MCF 10A (cell line): ENCODE results near the gene KRT1. TPM values are rescaled to one million over a fixed set of nuclear protein-coding genes. Genes with fewer than 3 reads are reported as not detected.

Source experiments
- BruUV-seq: library from RNA; stranded (reverse); fragments of 400-500 nt; replicated peaks from 2 replicates; lab custom pipeline; 2021; lab: Mats Ljungman, UMichigan
- CTCF ChIA-PET: fragments of 300-600 bp; sonication (Branson Sonifier 250); formaldehyde crosslinking; extraction: SDS; loops from one replicate; lab custom pipeline; 2021; ENCODE audit warnings: antibody characterized with exemption, inconsistent platforms; lab: Yijun Ruan, JAX
- POLR2A ChIA-PET: fragments of 300-600, 350-650 bp; sonication (Branson Sonifier 250); formaldehyde crosslinking; extraction: SDS; loops from one replicate; lab custom pipeline; 2020; ENCODE audit warnings: antibody characterized with exemption, inconsistent platforms; lab: Yijun Ruan, JAX
- DNase-seq: peaks from one replicate; pipeline ENCODE4 v3.0.0-alpha.2; 2018; ENCODE audit not compliant: unreplicated experiment
- H3K27ac Mint-ChIP-seq: one replicate; pipeline ENCODE4 v1.8.0; 2022; ENCODE audit warnings: mild to moderate bottlenecking, low read depth, mixed read lengths; ENCODE audit not compliant: unreplicated experiment
- H3K27me3 Mint-ChIP-seq: one replicate; pipeline ENCODE4 v1.8.0; 2022; ENCODE audit warnings: mixed read lengths; ENCODE audit not compliant: insufficient read depth, unreplicated experiment
- H3K36me3 Mint-ChIP-seq: one replicate; pipeline ENCODE4 v1.8.0; 2022; ENCODE audit warnings: mild to moderate bottlenecking, moderate library complexity, mixed read lengths; ENCODE audit not compliant: insufficient read depth, unreplicated experiment
- H3K4me1 Mint-ChIP-seq: one replicate; pipeline ENCODE4 v1.8.0; 2022; ENCODE audit warnings: mixed read lengths; ENCODE audit not compliant: insufficient read depth, unreplicated experiment
- H3K4me3 Mint-ChIP-seq: one replicate; pipeline ENCODE4 v1.8.0; 2022; ENCODE audit warnings: mild to moderate bottlenecking, moderate library complexity, mixed read lengths; ENCODE audit not compliant: unreplicated experiment
- H3K9me3 Mint-ChIP-seq: one replicate; pipeline ENCODE4 v1.8.0; 2022; ENCODE audit warnings: mixed read lengths; ENCODE audit not compliant: unreplicated experiment
- intact Hi-C: fragments of 100-400 bp; cut with micrococcal nuclease; formaldehyde crosslinking; loops from 2 replicates; pipeline ENCODE4 v1.14.1; 2022
- total RNA-seq: library from RNA; stranded (reverse); gene quantifications from 2 replicates; pipeline ENCODE4 v1.2.3, GENCODE V29; 2022
- TF ChIP-seq, protein P1 (sequence below): fragments of 200-600 bp; IDR thresholded peaks from one replicate; pipeline ENCODE4 v1.8.0; 2022; ENCODE audit warnings: antibody characterized with exemption, mild to moderate bottlenecking; ENCODE audit not compliant: unreplicated experiment

Gene KRT1
- total RNA-seq, 1 experiment from 2014 or later: not detected

DNA sequence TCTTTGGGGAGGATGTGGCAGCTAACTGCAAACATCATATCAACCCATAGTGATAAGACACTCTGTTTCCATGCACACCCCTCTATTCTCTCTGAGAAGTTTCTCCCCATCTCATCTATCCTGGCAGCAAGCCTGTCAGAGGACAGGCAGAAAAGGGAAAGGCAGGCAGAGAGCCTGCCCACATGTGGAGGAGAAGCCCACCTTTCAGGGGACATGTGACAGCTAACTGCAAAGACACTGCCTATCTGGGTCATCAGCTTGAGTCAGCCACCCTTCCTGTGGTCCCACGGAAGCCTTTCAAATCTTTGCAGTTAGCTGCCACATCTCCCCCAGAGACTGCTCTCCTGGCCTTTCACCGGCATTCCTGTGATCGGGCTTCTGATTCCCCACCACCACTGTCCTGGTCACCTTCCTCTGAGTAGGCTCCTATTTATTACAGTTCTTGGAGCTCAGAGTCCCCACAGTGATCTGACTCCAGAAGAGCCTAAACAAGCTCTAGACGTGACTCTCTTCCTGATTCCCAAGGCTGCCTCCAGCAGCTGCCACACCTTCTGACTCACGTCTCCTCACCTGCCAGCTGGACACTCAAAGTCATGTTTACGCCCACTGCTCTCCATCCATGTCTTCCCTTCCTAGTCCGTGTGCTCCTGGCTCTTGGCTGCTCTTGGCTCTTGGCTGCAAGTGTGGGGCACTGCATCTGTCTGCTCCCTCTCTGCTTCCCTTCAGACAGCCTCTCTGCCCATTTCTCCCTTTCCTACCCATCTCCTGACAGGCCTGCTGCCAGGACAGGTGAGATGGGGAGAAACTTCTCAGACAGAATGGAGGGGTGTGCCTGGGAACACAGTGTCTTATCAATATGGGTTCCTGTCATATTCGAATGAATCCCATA is 7.5 kb upstream of the KRT1 start:
- CTCF ChIA-PET: no interaction called here
- DNase-seq: peak; percentile 78

DNA sequence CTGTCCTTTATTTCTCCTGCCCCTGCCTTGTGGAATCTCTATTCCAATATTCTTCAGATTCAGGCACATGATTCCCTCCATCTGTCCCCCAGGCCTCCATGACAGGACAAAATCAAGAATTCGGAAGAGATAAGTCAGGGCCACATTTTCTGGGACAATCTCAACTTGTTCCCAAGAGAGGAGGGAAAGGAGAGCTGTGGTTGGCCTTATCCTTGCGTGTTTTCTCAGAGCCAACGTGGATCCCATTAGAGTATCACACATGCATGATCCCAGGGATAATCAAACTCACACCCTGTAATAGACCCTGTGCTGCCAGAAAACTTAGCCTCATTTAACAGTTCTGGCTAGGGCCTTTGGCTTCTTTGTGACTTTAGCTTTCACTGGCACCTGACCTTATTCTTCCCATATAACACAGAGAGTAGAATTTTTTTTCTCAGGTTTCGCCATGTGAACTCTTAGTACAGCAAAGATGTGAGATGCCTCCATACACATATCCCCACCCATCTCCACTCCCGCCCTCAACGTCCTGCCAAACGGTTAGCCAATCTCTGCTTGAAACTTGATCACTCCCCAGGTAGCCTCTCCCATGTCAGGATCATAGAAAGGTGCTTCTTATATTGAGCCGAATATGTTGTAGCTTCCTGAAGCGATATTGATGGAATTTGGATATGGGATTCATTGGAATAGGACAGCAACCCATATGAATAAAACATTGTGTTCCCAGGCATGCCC is 6.7 kb upstream of the KRT1 start:
- POLR2A ChIA-PET: interaction anchor here (0.8 to 1.0 kb wide), 2 partner anchors 14 to 168 kb away, joined by 3 read pairs; no protein-coding TSS in a partner anchor
- H3K27me3 Mint-ChIP-seq: peaks cover 20% of the 10 kb centered on the region
- TF ChIP-seq, protein P1, sequence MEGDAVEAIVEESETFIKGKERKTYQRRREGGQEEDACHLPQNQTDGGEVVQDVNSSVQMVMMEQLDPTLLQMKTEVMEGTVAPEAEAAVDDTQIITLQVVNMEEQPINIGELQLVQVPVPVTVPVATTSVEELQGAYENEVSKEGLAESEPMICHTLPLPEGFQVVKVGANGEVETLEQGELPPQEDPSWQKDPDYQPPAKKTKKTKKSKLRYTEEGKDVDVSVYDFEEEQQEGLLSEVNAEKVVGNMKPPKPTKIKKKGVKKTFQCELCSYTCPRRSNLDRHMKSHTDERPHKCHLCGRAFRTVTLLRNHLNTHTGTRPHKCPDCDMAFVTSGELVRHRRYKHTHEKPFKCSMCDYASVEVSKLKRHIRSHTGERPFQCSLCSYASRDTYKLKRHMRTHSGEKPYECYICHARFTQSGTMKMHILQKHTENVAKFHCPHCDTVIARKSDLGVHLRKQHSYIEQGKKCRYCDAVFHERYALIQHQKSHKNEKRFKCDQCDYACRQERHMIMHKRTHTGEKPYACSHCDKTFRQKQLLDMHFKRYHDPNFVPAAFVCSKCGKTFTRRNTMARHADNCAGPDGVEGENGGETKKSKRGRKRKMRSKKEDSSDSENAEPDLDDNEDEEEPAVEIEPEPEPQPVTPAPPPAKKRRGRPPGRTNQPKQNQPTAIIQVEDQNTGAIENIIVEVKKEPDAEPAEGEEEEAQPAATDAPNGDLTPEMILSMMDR: no peak
- H3K36me3 Mint-ChIP-seq: no peaks in the 10 kb centered on the region
- no TSS peak for BruUV-seq
- peak; percentile 23 for DNase-seq
- H3K4me1 Mint-ChIP-seq: peaks cover 14% of the 10 kb centered on the region
- no peak overlapping the region for H3K27ac Mint-ChIP-seq
- H3K4me3 Mint-ChIP-seq: no peak overlapping the region
- intact Hi-C loops: no loop called here
- CTCF ChIA-PET: interaction anchor here (0.5 to 0.6 kb wide), 2 partner anchors 198 to 543 kb away, joined by 3 to 4 read pairs; no protein-coding TSS in a partner anchor
- no peaks in the 10 kb centered on the region for H3K9me3 Mint-ChIP-seq

More for the DNA sequence above, 7.5 kb upstream of the KRT1 start:
- POLR2A ChIA-PET: interaction anchor here (0.8 to 1.0 kb wide), 2 partner anchors 15 to 169 kb away, joined by 3 read pairs; no protein-coding TSS in a partner anchor
- no peaks in the 10 kb centered on the region for H3K36me3 Mint-ChIP-seq
- H3K9me3 Mint-ChIP-seq: no peaks in the 10 kb centered on the region
- H3K4me1 Mint-ChIP-seq: peaks cover 8% of the 10 kb centered on the region
- H3K27ac Mint-ChIP-seq: no peak overlapping the region
- H3K27me3 Mint-ChIP-seq: peaks cover 28% of the 10 kb centered on the region
- intact Hi-C loops: no loop called here
- BruUV-seq: no TSS peak
- TF ChIP-seq, protein P1: no peak
- H3K4me3 Mint-ChIP-seq: no peak overlapping the region

DNA sequence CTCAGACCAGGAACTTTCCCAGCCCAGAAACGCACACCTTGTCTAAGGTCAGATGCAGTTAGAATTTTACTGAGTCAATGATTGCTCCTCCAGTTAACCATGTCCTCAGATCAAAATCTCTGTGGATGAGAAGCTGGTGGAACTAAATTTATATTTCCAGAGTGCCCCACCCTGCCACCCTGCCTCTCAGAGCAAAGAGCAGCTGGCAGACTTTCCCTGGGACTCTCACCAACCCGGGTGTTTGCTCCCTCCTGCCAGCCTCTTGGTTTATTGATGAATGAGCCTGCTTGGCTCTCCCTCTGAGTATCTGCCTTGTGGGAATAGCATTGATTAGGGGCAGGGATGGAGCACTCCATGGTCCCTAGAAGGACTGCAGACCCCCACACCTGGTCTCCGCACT is 5.9 kb upstream of the KRT1 start:
- peaks cover 22% of the 10 kb centered on the region for H3K27me3 Mint-ChIP-seq
- BruUV-seq: no TSS peak
- no peaks in the 10 kb centered on the region for H3K36me3 Mint-ChIP-seq
- peaks cover 14% of the 10 kb centered on the region for H3K4me1 Mint-ChIP-seq
- no peak overlapping the region for H3K4me3 Mint-ChIP-seq
- no peak for DNase-seq
- TF ChIP-seq, protein P1: no peak
- H3K9me3 Mint-ChIP-seq: no peaks in the 10 kb centered on the region
- intact Hi-C loops: no loop called here
- H3K27ac Mint-ChIP-seq: no peak overlapping the region
- POLR2A ChIA-PET: no interaction called here
- CTCF ChIA-PET: interaction anchor here (0.5 kb wide), 1 partner anchor 199 kb away, joined by 3 read pairs; no protein-coding TSS in a partner anchor

DNA sequence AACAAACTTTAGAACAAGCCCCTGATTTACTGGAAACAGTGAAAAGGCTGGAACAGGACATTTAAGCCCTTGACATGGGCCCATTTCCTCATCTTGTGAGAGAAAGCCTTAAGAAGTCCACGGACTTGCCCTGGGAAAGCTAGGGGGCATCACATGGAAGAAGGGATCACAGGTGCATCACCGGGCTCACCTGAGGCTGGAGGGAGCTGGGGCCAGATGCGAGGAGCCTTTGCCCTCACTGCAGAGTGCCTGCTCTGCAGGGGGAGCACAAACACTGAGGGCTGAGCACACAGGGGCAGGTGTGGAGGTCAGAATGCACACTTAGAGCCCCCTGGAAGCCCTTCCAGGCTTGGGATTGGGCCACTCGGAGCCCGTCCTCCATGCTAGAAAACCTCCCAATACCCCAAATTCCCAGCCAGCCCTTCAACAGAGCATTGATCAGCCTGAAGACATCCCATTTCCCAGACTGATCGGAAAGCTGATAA is 5.2 kb upstream of the KRT1 start:
- Mint-ChIP-seq H3K27ac (no peak overlapping the region), H3K9me3 (no peaks in the 10 kb centered on the region), H3K4me3 (no peak overlapping the region), H3K36me3 (no peaks in the 10 kb centered on the region), H3K4me1 (peaks cover 14% of the 10 kb centered on the region), H3K27me3 (peaks cover 28% of the 10 kb centered on the region)
- intact Hi-C loops: no loop called here
- TF ChIP-seq, protein P1: no peak
- BruUV-seq: no TSS peak
- no peak for DNase-seq
- POLR2A ChIA-PET: no interaction called here
- CTCF ChIA-PET: no interaction called here
